ENCODE results near the gene SIRPG.
"Not testable (repeated sequence)": the region's sequence is repeated elsewhere in the genome, so short reads cannot be mapped to it uniquely, and the experiment has no call there.

Gene SIRPG

GRCh38 chr20:1657556-1658334 is at the start of gene SIRPG:
SIRPG (minus strand) TSS chr20:1657779; CDS start chr20:1657714, 65 bp downstream.
- DNase-seq, result no peak

GRCh38 chr20:1706887-1707286 is 49.3 kb upstream of the SIRPG start:
- DNase-seq, result not testable (repeated sequence)

DNA sequence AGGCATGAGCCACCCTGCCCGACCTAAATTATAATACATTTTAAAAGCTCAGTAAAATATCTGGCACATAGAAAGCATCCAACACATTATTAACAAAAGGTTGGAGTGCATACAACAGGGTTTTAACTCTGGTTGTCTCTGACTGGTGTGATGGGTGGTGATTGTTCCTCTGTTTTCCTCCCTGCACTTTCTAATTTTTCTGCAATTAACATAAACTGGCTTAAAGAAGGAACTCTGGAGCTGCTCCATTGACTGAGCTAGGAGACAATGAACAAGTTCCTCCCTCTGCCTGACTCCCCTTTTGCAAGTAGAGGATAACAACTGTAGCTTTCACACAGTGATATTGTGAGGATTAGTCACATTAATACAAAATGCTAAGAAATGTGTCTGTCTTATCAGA is 48.5 kb upstream of the SIRPG start:
- no peak for DNase-seq

DNA sequence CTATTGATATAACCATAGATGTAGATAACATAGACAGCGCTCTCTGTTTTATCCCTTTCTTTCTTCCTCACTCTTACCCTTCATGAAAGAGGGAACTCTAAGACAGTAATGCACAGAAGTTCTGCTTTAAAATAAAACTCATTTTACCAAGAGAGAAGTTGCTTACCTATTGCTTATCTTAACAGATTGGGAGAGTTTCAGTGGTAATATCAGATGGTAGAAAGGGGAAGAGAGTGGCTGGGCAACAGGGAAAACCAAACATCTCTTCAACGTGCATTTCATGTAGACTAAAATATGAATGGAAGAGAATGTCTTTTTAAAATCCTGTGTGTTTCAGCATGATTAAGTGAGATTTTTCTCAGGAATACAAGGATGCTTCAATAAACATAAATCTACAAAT is 45.3 kb upstream of the SIRPG start:
- DNase-seq, result no peak

DNA sequence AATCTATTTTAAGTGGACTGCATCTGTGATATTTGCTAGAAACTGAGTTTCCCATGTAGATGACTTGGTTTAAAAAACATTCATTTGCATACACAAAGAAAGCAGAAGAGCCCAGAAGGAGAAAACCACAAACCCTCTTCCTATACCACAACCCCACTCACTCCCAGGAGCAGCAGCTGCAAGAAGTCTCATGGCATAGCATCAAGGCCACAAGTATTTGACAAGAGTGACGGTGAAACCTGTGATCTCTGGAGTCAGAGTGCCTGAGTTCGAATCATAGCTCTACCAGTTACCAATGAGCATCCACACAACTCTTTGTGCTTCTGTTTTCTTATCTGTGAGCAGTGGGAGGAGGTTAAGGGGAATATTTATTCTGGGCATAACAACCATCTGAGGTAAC is 44.7 kb upstream of the SIRPG start:
- DNase-seq, result peak; percentile 26

DNA sequence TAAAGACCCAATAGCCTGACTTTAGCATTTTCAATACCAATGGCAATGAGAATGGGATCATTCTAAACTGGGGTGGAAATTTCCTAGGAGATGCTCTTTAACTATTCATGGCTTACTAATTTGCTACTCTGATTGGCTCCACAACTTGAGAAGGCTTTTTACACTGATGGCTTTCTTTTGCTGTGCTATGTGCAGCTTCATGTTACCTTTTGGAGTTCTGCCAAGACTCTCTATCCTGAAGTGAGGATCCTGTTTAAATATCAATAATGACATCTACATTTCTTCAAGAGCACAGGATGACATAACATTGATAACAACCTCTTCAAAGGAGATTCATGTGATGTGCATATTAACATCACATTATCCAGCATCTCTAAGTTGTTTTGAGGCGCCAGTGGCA is 43.4 kb upstream of the SIRPG start:
- DNase-seq, result no peak

DNA sequence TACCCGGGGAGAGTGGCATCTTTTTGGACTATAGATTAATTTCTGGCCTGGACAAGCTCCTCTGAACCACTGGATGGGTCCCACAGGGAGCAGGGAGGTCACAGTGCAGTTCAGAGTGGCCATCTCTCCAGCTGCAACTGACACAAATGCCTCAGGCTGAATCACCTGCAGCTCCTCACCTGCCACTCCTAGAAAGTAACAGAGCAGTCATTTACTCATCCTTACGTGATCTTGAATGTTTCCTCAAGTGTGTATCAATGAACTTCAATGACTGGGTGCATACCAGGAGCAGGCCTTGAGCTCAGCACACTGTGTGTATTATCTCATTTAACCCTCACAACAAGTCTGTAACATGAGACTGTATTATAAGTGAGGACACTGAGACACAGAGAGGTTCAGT is 40.0 kb upstream of the SIRPG start:
- no peak for DNase-seq

DNA sequence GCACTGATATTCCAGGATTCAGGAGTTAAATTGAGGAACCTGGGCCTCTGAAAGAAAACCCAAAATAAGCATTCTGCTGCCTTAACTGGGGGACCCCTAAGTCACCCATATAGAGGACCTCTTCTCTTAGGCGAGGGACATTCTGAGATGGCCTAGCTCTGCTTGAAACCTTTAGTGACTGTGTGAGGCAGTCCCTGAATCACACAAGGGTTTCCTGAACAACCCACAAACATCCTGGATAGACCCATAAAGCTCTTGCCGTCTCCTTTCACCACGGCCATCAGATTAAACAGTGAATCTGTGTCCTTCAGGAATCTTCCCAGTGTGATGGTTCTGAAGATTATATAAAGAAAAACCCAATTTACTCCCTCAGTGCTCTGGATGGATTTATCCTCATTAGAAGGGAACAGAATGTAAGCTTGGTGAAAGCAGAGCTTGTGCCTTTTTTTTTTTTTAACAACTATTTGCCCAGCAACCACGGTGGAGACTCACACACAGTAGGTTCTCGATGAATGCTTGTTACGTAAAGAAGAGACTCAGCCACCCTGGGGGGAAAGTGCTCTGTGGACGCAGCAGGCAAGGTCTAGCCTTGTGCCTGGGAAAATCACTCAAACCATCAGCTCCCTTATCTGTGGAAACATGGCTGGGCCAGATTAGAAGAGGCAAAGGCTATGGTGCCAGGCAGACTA is 39.1 kb upstream of the SIRPG start:
- no peak for DNase-seq

GRCh38 chr20:1694672-1695071 is 37.1 kb upstream of the SIRPG start:
- DNase-seq, result no peak

GRCh38 chr20:1693427-1693826 is 35.8 kb upstream of the SIRPG start:
- DNase-seq, result no peak

GRCh38 chr20:1689721-1690120 is 32.1 kb upstream of the SIRPG start:
- DNase-seq, result no peak

GRCh38 chr20:1688886-1689538 is 31.4 kb upstream of the SIRPG start:
- DNase-seq, result no peak

- no peak for DNase-seq
These were observed 29.5 kb upstream of the SIRPG start for GRCh38 chr20:1687053-1687452.

DNA sequence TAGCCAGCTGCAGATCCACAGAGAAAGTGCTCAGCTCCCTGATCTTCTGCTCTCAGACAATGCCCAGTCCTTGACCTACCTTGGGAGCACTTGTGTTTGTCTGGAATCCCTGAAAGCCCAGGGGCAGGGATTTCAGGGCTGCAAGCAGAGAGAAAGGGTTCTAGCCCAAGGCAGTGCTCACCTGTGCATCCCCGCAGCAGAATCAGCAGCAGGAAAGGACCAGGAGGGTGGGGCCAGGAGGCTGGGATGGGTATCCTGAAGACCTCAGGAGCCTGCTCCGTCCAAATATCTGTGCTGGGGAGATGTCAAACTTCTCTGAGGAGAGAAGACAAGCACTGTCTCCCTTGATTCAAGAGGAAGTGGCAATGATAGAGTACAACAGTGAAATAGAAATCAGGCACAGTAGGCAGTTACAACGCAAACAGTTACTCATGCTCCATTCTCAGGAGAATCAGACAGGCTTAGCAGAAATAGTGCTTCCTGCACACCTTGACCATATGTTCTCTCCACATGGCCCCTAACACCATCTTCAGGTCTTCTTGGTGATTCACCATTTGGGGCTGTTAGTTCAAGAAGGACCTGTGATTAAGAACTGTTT is 28.7 kb upstream of the SIRPG start:
- DNase-seq, result no peak

- no peak for DNase-seq
These were observed 27.9 kb upstream of the SIRPG start for GRCh38 chr20:1685304-1686052.

DNA sequence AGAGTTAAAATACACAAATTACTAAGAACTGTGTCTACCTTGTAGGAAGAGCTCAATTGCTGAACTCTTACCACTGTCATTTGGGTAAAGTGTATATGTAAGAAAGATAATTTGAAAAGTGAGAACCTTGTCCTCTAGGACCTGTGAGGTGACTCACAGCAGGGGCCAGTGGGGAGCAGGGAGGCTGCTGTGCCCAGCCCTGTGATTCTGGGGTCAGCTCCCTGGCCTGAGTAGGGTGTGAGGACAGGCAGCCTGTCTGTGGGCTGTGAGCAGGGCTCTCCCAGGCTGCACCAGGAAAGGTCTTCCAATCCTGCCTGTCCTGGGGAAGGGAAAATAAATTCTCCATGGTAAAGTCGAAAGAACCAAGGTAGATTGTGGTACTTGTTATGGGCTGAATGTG is 27.3 kb upstream of the SIRPG start:
- no peak for DNase-seq

- no peak for DNase-seq
These were observed 19.1 kb upstream of the SIRPG start for GRCh38 chr20:1676650-1677049.

DNA sequence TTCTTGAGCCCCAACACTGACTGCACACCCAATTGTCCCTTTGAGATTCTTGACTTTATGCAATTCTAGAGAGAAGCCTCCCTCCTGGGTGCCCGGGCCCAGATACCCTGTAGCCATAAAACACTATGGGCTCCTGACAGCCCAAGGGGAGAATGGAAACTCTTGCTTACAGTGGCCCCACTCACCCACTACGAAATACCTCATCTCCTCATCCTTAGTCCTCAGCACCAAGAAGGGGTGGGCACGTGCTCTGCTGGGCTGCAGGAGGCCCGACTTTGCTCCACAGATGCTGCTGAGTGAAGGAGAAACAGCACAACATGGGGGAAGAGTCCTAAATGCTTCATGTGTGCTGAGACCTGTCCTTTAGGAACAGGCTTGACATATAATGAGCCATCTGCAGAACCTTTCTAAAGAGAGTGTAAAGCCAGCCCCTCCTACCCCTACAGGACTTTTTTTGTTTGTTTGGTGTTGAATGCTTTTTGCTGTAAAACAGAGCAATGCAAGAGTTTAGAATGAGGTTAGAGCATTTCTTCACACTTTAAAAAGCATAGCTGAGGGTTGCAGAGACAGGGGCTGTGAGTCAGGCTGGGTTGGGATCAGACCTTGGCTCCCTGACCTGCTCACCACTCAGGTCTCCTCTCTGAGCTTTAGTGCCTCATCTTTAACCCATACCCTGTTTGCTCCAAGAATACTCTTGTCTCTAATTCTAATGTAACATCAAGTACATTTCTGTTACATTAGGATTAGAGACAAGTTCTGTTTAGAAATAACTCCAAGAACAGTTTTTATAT is 17.6 kb upstream of the SIRPG start:
- DNase-seq, result no peak

GRCh38 chr20:1674361-1674760 is 16.8 kb upstream of the SIRPG start:
- DNase-seq, result no peak

DNA sequence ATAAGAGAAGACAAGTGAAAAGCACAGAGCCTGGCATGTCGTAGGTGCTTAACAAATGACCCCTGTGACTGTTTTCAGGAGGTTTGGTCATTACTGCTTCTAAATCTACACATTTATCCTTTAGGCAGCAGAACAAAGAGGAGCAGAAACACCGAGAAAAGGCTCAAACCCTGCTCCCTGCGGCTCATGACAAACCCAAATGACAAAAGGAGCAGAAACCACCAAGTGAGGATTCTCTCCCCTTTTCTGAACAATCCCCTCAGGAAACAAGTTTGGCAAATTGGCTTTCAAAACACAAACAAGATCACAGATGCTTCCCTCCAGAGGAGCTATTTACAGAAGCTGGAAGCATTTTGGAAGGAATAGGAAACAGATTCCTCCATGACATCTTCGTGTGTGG is 15.8 kb upstream of the SIRPG start:
- DNase-seq, result no peak

DNA sequence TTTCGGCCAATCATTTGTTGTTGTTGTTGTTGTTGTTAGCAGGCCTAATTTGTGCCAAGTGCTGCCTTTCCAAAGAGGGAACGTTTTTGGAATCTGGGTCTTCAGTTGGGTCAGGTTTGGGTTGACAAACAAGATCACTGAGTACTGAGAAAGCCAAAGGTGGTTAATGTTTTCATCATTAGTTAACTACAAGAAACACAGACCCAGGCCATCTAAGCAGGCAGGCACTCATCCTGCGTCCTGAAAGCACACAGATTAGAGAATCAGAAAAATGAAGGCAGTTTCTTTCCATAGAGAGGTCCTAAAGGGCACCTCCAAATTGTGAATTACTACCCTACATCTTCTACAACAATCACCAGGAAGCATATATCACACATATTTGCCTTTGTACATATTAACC is 15.1 kb upstream of the SIRPG start:
- DNase-seq, result no peak
